K562 (cell line): ENCODE results near the gene DHCR7. TPM values are rescaled to one million over a fixed set of nuclear protein-coding genes. Genes with fewer than 3 reads are reported as not detected.

Experiments used
- ATAC-seq: fragments of 200-7000 bp; cut with Tn5 transposase; 3 replicates; pipeline ENCODE4 v1.9.1; 2020; ENCODE audit warnings: moderate library complexity
- BruUV-seq: library from RNA; stranded (reverse); fragments of 400-500 nt; replicated peaks from 2 replicates; lab custom pipeline; 2021; lab: Mats Ljungman, UMichigan
- CTCF ChIA-PET: fragments of 300-600 bp; formaldehyde crosslinking; extraction: SDS; loops from one replicate; lab custom pipeline; 2021; ENCODE audit warnings: low intra/inter-chr PET ratio; lab: Yijun Ruan, JAX
- POLR2A ChIA-PET: fragments of 300-600, 350-650 bp; sonication (Branson Sonifier 250); formaldehyde crosslinking; extraction: SDS; loops from one replicate; lab custom pipeline; 2021; ENCODE audit warnings: antibody characterized with exemption, inconsistent platforms; lab: Yijun Ruan, JAX
- DNase-seq, 4 experiments: peaks; one replicate each; pipeline versions ENCODE4 v3.0.0 to v3.0.0-alpha.2; 2011 to 2018; ENCODE audit warnings: low spot score in 3 of 4, mixed read lengths in 3 of 4; ENCODE audit errors: extremely low read depth in 1 of 4
- FAIRE-seq: peaks from 2 replicates; lab custom pipeline; 2011; peaks lifted over from hg19 to GRCh38; lab: Jason Lieb, UNC
- H2AFZ ChIP-seq: 2 replicates; pipeline ENCODE4 v1.6.0; 2011; ENCODE audit warnings: low read depth, low read length, control low read depth, inconsistent platforms
- H3K27ac ChIP-seq: fragments of 200-600 bp; 3 replicates; pipeline ENCODE4 v1.8.0; 2011; ENCODE audit warnings: low read depth, mild to moderate bottlenecking, control low read depth, inconsistent platforms, low read length, moderate library complexity, mixed read lengths; ENCODE audit errors: extremely low read depth
- H3K27me3 ChIP-seq, 2 experiments: fragments of 300-600 bp in 1 of 2; 2 replicates in 1 of 2; 3 replicates in 1 of 2; pipeline versions ENCODE4 v1.6.0 to v1.8.0; 2011; ENCODE audit warnings: inconsistent platforms in 2 of 2, low read length in 2 of 2, mild to moderate bottlenecking in 1 of 2, mixed read lengths in 1 of 2, moderate library complexity in 1 of 2; ENCODE audit not compliant: control insufficient read depth in 2 of 2, insufficient read depth in 2 of 2
- H3K36me3 ChIP-seq: fragments of 300-600 bp; 3 replicates; pipeline ENCODE4 v1.8.0; 2011; ENCODE audit warnings: mild to moderate bottlenecking, low read length, inconsistent platforms; ENCODE audit not compliant: control insufficient read depth, insufficient read depth
- H3K4me1 ChIP-seq, 2 experiments: fragments of 200-600 bp in 1 of 2; replicated peaks in 1 of 2; 2 replicates in 1 of 2; 3 replicates in 1 of 2; pipeline versions ENCODE4 v1.5.1 to v1.8.0; 2011; ENCODE audit warnings: inconsistent platforms in 2 of 2, low read length in 2 of 2, mild to moderate bottlenecking in 1 of 2, mixed read lengths in 1 of 2, moderate library complexity in 1 of 2; ENCODE audit not compliant: control insufficient read depth in 2 of 2, insufficient read depth in 2 of 2
- H3K4me2 ChIP-seq: 2 replicates; pipeline ENCODE4 v1.6.1; 2011; ENCODE audit warnings: low read length, control low read depth, inconsistent platforms, mixed read lengths; ENCODE audit not compliant: insufficient read depth
- H3K4me3 ChIP-seq: fragments of 200-600 bp; sonication (generic), shearing (Covaris generic); 2 replicates; pipeline ENCODE4 v1.5.1; 2016; ENCODE audit warnings: control low read depth, inconsistent platforms
- H3K79me2 ChIP-seq: fragments of 200-600 bp; 3 replicates; pipeline ENCODE4 v1.8.0; 2011; ENCODE audit warnings: low read length, inconsistent platforms; ENCODE audit not compliant: control insufficient read depth, insufficient read depth
- H3K9ac ChIP-seq, 2 experiments: 2 replicates each; pipeline versions ENCODE4 v1.6.0 to v1.6.1; 2011; ENCODE audit warnings: low read depth in 2 of 2, low read length in 2 of 2, control low read depth in 1 of 2, inconsistent platforms in 1 of 2, mild to moderate bottlenecking in 1 of 2, mixed read lengths in 1 of 2; ENCODE audit not compliant: insufficient read depth in 1 of 2
- H3K9me1 ChIP-seq: one replicate; pipeline ENCODE4 v1.6.0; 2011; ENCODE audit warnings: inconsistent platforms, mild to moderate bottlenecking, low read length, moderate library complexity; ENCODE audit not compliant: control insufficient read depth, insufficient read depth
- H3K9me3 ChIP-seq: replicated peaks from 2 replicates; pipeline ENCODE4 v1.5.1; 2011; ENCODE audit warnings: low read depth, low read length, inconsistent platforms; ENCODE audit not compliant: control insufficient read depth, insufficient read depth
- H4K20me1 ChIP-seq: replicated peaks from 2 replicates; pipeline ENCODE4 v1.6.1; 2011; ENCODE audit warnings: low read length, inconsistent platforms, mixed read lengths; ENCODE audit not compliant: control insufficient read depth, insufficient read depth
- CLOCK ChIP-seq: fragments of 250-450 bp; sonication (Bioruptor Pico); IDR thresholded peaks from 2 replicates; pipeline ENCODE4 v1.4.0; 2020; ENCODE audit warnings: mild to moderate bottlenecking, moderate library complexity, borderline replicate concordance
- ESRRA ChIP-seq: fragments of 450-650 bp; IDR thresholded peaks from 2 replicates; pipeline ENCODE4 v1.6.1; 2014; ENCODE audit warnings: low read depth, mild to moderate bottlenecking, moderate library complexity, borderline replicate concordance
- HINFP ChIP-seq: fragments of 450-650 bp; conservative IDR thresholded peaks from 2 replicates; pipeline ENCODE4 v1.6.1; 2016; ENCODE audit warnings: missing genetic modification characterization, low read depth, mild to moderate bottlenecking, control low read depth, missing compliant biosample characterization
- KLF6 ChIP-seq: fragments of 250-450 bp; sonication (Bioruptor Pico); IDR thresholded peaks from 2 replicates; pipeline ENCODE4 v1.4.0; 2020; ENCODE audit warnings: mild to moderate bottlenecking, moderate library complexity, borderline replicate concordance
- NFE2L1 ChIP-seq: fragments of 450-650 bp; IDR thresholded peaks from 2 replicates; pipeline ENCODE4 v1.6.1; 2016; ENCODE audit warnings: missing genetic modification characterization, low read depth, mild to moderate bottlenecking, missing compliant biosample characterization, moderate library complexity, borderline replicate concordance
- TRIM24 ChIP-seq, 2 experiments: fragments of 450-650 bp; IDR thresholded peaks; 2 replicates each; pipeline ENCODE4 v1.6.1; 2016
- ZBTB9 ChIP-seq: fragments of 450-650 bp; formaldehyde crosslinking; IDR thresholded peaks from 2 replicates; pipeline ENCODE4 v1.4.0; 2020; ENCODE audit warnings: mild to moderate bottlenecking, moderate library complexity
- ZFP36 ChIP-seq: fragments of 150-350 bp; IDR thresholded peaks from 2 replicates; pipeline ENCODE4 v1.6.1; 2018; ENCODE audit warnings: low read length, low read depth; ENCODE audit not compliant: partially characterized antibody
- WGBS: fragments of 100-300 bp; shearing (Covaris generic); methylation state at CpG from one replicate; pipeline ENCODE4 v1.1.6; 2016; ENCODE audit warnings: low coverage, mixed read lengths; ENCODE audit not compliant: insufficient coverage; ENCODE audit errors: missing lambda C conversion rate; 5-methylcytosine and 5-hydroxymethylcytosine counted together
- in situ Hi-C: fragments of 300-500 bp; cut with MboI; formaldehyde crosslinking; loops from 4 replicates; pipeline ENCODE4 v1.15.0; 2018; ENCODE audit warnings: inconsistent platforms, mixed read lengths
- intact Hi-C: fragments of 100-400 bp; cut with micrococcal nuclease; formaldehyde crosslinking; loops from 2 replicates; pipeline ENCODE4 v1.14.2; 2022
- polyA plus RNA-seq, 8 experiments: library from polyadenylated mRNA; depleted of rRNA in 4 of 8; stranded (reverse) in 5 of 8; unstranded in 3 of 8; fragments of >200 nt; fragmentation: Nextera tagmentation in 2 of 8; fragmentation: Illumina TruSeq in 1 of 8; extraction: Ambion mirVana in 2 of 8; extraction: Trizol in 1 of 8; gene quantifications; 2 replicates each; pipeline versions ENCODE4 v1.2.1 to v1.2.3, GENCODE V29; 2011 to 2014; ENCODE audit warnings: inconsistent platforms in 1 of 8, missing spikeins in 1 of 8
- total RNA-seq, 7 experiments: library from RNA; depleted of rRNA in 6 of 7; stranded (reverse); fragments of >200 nt in 6 of 7; fragmentation: Illumina TruSeq in 2 of 7; extraction: Trizol in 2 of 7; gene quantifications; 2 replicates each; pipeline versions ENCODE4 v1.2.1 to v1.2.3, GENCODE V29; 2011 to 2021; ENCODE audit warnings: low replicate concordance in 1 of 7

The DHCR7 gene
- total and polyA plus RNA-seq, 9 of the 15 experiments (the other 6 are each of a cell fraction or from before 2014, with no cell fraction given), result 8.4 to 192 (median 82.4) TPM

GRCh38 chr11:71430166-71430565 lies 18.0 kb downstream of the DHCR7 start:
- TF ChIP-seq ZFP36 (peak; percentile 44), KLF6 (CRISPR knock-in tag) (no peak)
- TF ChIP-seq, all 486 proteins: peak for 1
- no peak for DNase-seq
- WGBS, result 1% methylated on average over 9 of the region's 9 CpGs
- no peak for FAIRE-seq
- H3K4me3 ChIP-seq, result no peak overlapping the region
- no peaks in the 10 kb centered on the region for H3K9me3 ChIP-seq
- H2AFZ ChIP-seq, result no peak overlapping the region
- no peak overlapping the region for H3K4me2 ChIP-seq
- H4K20me1 ChIP-seq, result peaks cover 23% of the 10 kb centered on the region
- H3K36me3 ChIP-seq, result peaks cover 12% of the 10 kb centered on the region; the same call in 2 of the 3 replicates
- H3K9ac ChIP-seq, result no peak overlapping the region
- CTCF ChIA-PET, result no interaction called here
- POLR2A ChIA-PET, result interaction anchor here (0.6 kb wide), 1 partner anchor 434 kb away, joined by 3 read pairs; no protein-coding TSS in a partner anchor
- in situ Hi-C loops, result no loop called here
- ATAC-seq, result no peak; the same call in 2 of the 3 replicates
- no peaks in the 10 kb centered on the region for H3K79me2 ChIP-seq
- peaks cover 6 to 27% of the 10 kb centered on the region in 2 experiments for H3K27me3 ChIP-seq
- no peaks in the 10 kb centered on the region for H3K9me1 ChIP-seq
- intact Hi-C loops, result no loop called here
- BruUV-seq, result no TSS peak
- no peak overlapping the region for H3K27ac ChIP-seq
- peaks cover 9% of the 10 kb centered on the region in 2 experiments; a peak in 3 of 5 replicates for H3K4me1 ChIP-seq

DNA sequence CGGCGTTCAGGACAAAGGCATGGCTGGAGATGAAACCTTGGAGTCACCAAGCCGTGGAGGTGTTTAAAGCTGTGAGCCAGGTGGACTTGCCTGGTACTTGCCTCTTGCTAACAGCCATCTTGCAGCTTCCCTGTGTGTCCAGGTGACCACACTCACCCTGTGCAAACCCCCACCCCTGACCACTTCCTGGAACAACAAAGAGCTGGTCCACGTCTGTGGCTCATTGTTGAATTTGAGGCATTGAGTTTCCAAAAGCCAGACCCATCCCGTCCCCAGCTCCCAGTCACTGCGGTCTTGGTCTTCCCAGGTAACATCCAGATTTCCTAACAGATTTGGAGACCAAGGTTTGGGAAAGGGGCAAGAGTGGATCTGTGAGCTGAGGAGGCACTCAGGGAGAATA lies 18.5 kb downstream of the DHCR7 start:
- Histone ChIP-seq H2AFZ (no peak overlapping the region), H3K4me3 (no peak overlapping the region), H3K9me1 (no peaks in the 10 kb centered on the region), H3K9me3 (no peaks in the 10 kb centered on the region), H3K9ac (no peak overlapping the region), H3K27ac (no peak overlapping the region), H3K79me2 (no peaks in the 10 kb centered on the region), H3K36me3 (peaks cover 7% of the 10 kb centered on the region; the same call in 1 of the 3 replicates), H4K20me1 (peaks cover 18% of the 10 kb centered on the region), H3K27me3 (peaks cover 6 to 27% of the 10 kb centered on the region in 2 experiments), H3K4me1 (peaks cover 9% of the 10 kb centered on the region in 2 experiments; a peak in 3 of 5 replicates), H3K4me2 (no peak overlapping the region)
- in situ Hi-C loops, result no loop called here
- FAIRE-seq (no peak), DNase-seq (no peak), ATAC-seq (no peak)
- intact Hi-C loops, result no loop called here
- ChIA-PET CTCF (no interaction called here), POLR2A (interaction anchor here (0.6 kb wide), 2 partner anchors 331 to 434 kb away, joined by 3 read pairs; no protein-coding TSS in a partner anchor)
- TF ChIP-seq ESRRA (no peak), NFE2L1 (tag) (no peak), HINFP (tag) (no peak), TRIM24 (IDR thresholded peaks at IDR 0.05) (no peak), CLOCK (CRISPR knock-in tag) (no peak), ZBTB9 (no peak)
- 11% methylated on average over 4 of the region's 6 CpGs for WGBS
- no TSS peak for BruUV-seq
